Neuronal stem cell (in vitro differentiated cells): ENCODE measurements around the gene RAPGEF1.

Source experiments
- DNase-seq: peaks from one replicate; pipeline ENCODE4 v3.0.0-alpha.2; 2013; ENCODE audit warnings: low spot score
- H2AFZ ChIP-seq: one replicate; pipeline ENCODE4 v1.6.1; 2013; ENCODE audit warnings: mild to moderate bottlenecking, low read length, inconsistent platforms
- H2AK5ac ChIP-seq: 2 replicates; pipeline ENCODE4 v1.6.1; 2013; ENCODE audit warnings: low read depth, mild to moderate bottlenecking, inconsistent platforms, low read length, moderate library complexity, mixed read lengths
- H2BK120ac ChIP-seq: 2 replicates; pipeline ENCODE4 v1.6.1; 2013; ENCODE audit warnings: low read depth, mild to moderate bottlenecking, inconsistent platforms, low read length, moderate library complexity, mixed read lengths
- H2BK12ac ChIP-seq: one replicate; pipeline ENCODE4 v1.6.1; 2013; ENCODE audit warnings: low read length, inconsistent platforms
- H2BK15ac ChIP-seq: 2 replicates; pipeline ENCODE4 v1.6.1; 2013; ENCODE audit warnings: mild to moderate bottlenecking, low read length, inconsistent platforms, mixed read lengths
- H2BK5ac ChIP-seq: one replicate; pipeline ENCODE4 v1.6.1; 2013; ENCODE audit warnings: inconsistent platforms, mild to moderate bottlenecking, low read length, moderate library complexity
- H3K14ac ChIP-seq: one replicate; pipeline ENCODE4 v1.6.1; 2013; ENCODE audit warnings: low read length, inconsistent platforms
- H3K18ac ChIP-seq: 2 replicates; pipeline ENCODE4 v1.6.1; 2013; ENCODE audit warnings: low read length, inconsistent platforms
- H3K23ac ChIP-seq: 2 replicates; pipeline ENCODE4 v1.6.1; 2013; ENCODE audit warnings: low read depth, mild to moderate bottlenecking, mixed read lengths, low read length, inconsistent platforms; ENCODE audit not compliant: poor library complexity
- H3K27ac ChIP-seq: replicated peaks from 3 replicates; pipeline ENCODE4 v1.5.1; 2013; ENCODE audit warnings: low read length, inconsistent platforms
- H3K27me3 ChIP-seq, 3 experiments: 2 replicates each; pipeline ENCODE4 v1.6.1; 2013; ENCODE audit warnings: low read length in 3 of 3, mild to moderate bottlenecking in 2 of 3, inconsistent platforms in 1 of 3, low read depth in 1 of 3, mixed read lengths in 1 of 3, moderate library complexity in 1 of 3; ENCODE audit not compliant: control insufficient read depth in 3 of 3, insufficient read depth in 3 of 3
- H3K36me3 ChIP-seq, 2 donors: replicated peaks in 1 of 2; 2 replicates each; pipeline ENCODE4 v1.6.1; 2013; ENCODE audit warnings: low read length in 2 of 2; ENCODE audit not compliant: control insufficient read depth in 2 of 2, insufficient read depth in 2 of 2
- H3K4ac ChIP-seq: 2 replicates; pipeline ENCODE4 v1.6.1; 2013; ENCODE audit warnings: inconsistent platforms, mild to moderate bottlenecking, low read length, moderate library complexity
- H3K4me1 ChIP-seq, 2 donors: 1 replicate in 1 of 2; 2 replicates in 1 of 2; pipeline ENCODE4 v1.6.1; 2013; ENCODE audit warnings: low read length in 2 of 2, low read depth in 1 of 2; ENCODE audit not compliant: control insufficient read depth in 2 of 2, insufficient read depth in 1 of 2
- H3K4me2 ChIP-seq: one replicate; pipeline ENCODE4 v1.6.1; 2013; ENCODE audit warnings: mild to moderate bottlenecking, low read length, inconsistent platforms; ENCODE audit not compliant: insufficient read depth, poor library complexity, severe bottlenecking
- H3K4me3 ChIP-seq, 2 donors: 2 replicates each; pipeline ENCODE4 v1.5.1; 2013; ENCODE audit warnings: low read length in 2 of 2, mild to moderate bottlenecking in 2 of 2, inconsistent platforms in 1 of 2, moderate library complexity in 1 of 2
- H3K79me1 ChIP-seq: one replicate; pipeline ENCODE4 v1.6.1; 2013; ENCODE audit warnings: low read depth, mild to moderate bottlenecking, inconsistent platforms, low read length, moderate library complexity
- H3K9ac ChIP-seq: one replicate; pipeline ENCODE4 v1.6.1; 2013; ENCODE audit warnings: mild to moderate bottlenecking, low read depth, low read length, inconsistent platforms; ENCODE audit not compliant: poor library complexity
- H3K9me3 ChIP-seq, 2 donors: replicated peaks in 1 of 2; 2 replicates each; pipeline versions ENCODE3 to v1.6.1; 2013; ENCODE audit warnings: low read length in 2 of 2, mild to moderate bottlenecking in 2 of 2, inconsistent platforms in 1 of 2, low read depth in 1 of 2, mixed read lengths in 1 of 2, moderate library complexity in 1 of 2; ENCODE audit not compliant: control insufficient read depth in 2 of 2, insufficient read depth in 1 of 2
- H4K8ac ChIP-seq: one replicate; pipeline ENCODE4 v1.6.1; 2013; ENCODE audit warnings: low read depth, mild to moderate bottlenecking, inconsistent platforms, low read length, moderate library complexity
- H4K91ac ChIP-seq: one replicate; pipeline ENCODE4 v1.6.1; 2013; ENCODE audit warnings: low read length, low read depth, mild to moderate bottlenecking, inconsistent platforms; ENCODE audit not compliant: poor library complexity
- WGBS, 2 donors: extraction: QIAGEN DNeasy Blood & Tissue Kit; methylation state at CpG; one replicate each; pipeline ENCODE4 v1.1.7; 2013; ENCODE audit warnings: missing lambda C conversion rate in 2 of 2, mixed read lengths in 1 of 2; ENCODE audit not compliant: insufficient read length in 2 of 2, insufficient replicate concordance in 1 of 2; ENCODE audit errors: extremely low coverage in 2 of 2; 5-methylcytosine and 5-hydroxymethylcytosine counted together

Gene RAPGEF1

DNA sequence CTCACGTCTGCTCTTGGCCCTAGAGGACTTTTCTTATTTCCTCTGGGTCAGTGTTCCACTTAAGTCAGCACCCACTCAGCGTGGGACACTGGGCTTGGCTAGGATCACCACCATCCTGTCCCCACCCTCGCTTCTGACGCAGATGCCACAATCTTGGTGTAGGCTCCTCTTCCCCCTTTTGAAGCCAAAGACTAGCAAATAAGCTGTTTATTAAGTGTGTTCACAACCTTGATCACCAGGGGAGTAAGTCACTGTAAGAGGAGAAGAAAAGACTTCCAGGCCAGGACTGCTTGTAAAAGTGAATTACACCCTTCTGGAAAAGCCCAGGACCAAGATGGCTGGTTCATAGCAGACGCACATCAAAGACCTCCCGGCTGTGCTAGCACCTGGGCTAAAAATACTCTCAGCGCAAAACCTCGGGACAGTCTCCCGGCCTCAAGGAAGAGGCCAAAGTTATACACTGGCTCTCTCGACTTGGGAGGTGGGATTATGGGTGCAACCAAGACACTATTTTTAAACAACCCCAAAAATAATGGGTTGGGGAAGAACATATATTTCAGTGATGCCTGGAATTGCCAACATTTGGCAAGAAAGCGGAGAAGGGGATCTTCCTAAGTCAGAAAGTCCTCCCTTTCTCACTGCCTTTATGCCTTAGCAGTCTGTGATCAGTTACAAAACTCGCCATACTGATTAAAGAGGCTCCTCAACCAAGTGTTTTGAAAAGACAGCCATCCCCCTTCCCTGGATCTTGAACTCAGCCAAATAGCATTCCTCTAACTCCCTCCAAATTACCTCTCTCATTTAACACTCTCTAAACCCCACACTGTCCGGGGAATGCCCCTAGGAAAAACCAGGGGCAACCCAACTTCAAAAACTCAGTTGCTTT, 69.4 kb downstream of the RAPGEF1 start:
- H2BK15ac ChIP-seq, result no peak overlapping the region
- H3K36me3 ChIP-seq, result no peaks in the 10 kb centered on the region
- H2BK12ac ChIP-seq, result no peak overlapping the region
- no peak overlapping the region for H3K23ac ChIP-seq
- no peak overlapping the region for H4K8ac ChIP-seq
- H2BK5ac ChIP-seq, result no peak overlapping the region
- H3K4me2 ChIP-seq, result no peak overlapping the region
- H3K9me3 ChIP-seq, result peaks cover 0 to 3% of the 10 kb centered on the region in 2 donors
- no peak overlapping the region for H3K27ac ChIP-seq
- no peak overlapping the region for H3K4ac ChIP-seq
- no peak overlapping the region for H4K91ac ChIP-seq
- H3K14ac ChIP-seq, result no peak overlapping the region
- H3K9ac ChIP-seq, result no peak overlapping the region
- H2AK5ac ChIP-seq, result no peak overlapping the region
- H2BK120ac ChIP-seq, result no peak overlapping the region
- DNase-seq, result no peak
- no peaks in the 10 kb centered on the region for H3K27me3 ChIP-seq
- H3K4me1 ChIP-seq, result peaks cover 14 to 18% of the 10 kb centered on the region in 2 donors
- WGBS, 2 donors, result no CpG with 5 or more reads among the region's 13 CpGs
- no peak overlapping the region for H2AFZ ChIP-seq
- H3K79me1 ChIP-seq, result no peaks in the 10 kb centered on the region
- H3K18ac ChIP-seq, result no peak overlapping the region
- no peak overlapping the region for H3K4me3 ChIP-seq

DNA sequence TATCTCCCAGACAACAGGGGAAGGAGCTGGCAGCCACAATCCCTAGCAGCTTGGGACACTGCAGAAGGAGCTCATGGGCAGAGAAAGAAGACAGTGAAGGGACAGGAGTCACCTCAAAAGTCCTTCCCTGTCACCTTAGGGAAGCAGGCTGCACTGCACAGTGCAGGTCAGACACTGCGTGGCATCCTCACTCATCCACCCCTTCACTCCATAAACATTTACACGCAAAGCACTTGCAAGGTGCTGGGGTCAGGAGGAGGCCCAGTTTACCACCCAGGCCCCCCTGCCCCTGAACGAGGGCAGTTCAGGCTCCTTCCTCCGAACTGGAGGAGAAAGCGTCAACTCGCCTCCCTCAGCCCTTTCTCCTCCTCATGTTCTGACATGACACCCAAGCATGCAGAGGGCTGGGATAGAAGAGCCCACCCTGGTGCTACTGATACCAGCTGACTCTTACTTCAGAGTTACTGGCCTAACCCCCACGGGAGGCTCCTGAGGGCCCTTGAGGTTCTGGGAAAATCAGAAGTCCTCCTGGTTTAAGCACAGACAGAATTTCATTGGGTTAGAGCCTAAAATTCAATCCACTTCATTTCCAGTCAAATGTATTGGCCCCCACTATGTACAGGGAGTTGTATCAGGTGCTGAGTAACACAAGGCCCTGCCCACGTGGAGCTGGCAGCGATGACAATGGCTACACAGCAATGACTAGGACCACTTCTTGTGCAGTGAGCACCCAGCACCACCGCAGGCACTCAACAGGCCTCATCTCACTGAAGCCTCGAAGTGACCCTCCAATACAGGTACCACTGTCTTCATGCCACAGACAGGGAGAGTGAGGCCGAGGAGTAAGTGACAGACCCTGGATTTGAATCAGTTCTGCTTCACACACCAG, 70.4 kb downstream of the RAPGEF1 start:
- H2BK5ac ChIP-seq, result no peak overlapping the region
- peaks cover 3 to 4% of the 10 kb centered on the region in 2 donors for H3K9me3 ChIP-seq
- H3K4ac ChIP-seq, result no peak overlapping the region
- H3K36me3 ChIP-seq, result no peaks in the 10 kb centered on the region
- H3K14ac ChIP-seq, result no peak overlapping the region
- WGBS, 2 donors, result no CpG with 5 or more reads among the region's 12 CpGs
- no peak overlapping the region for H4K8ac ChIP-seq
- no peak overlapping the region for H3K23ac ChIP-seq
- H3K27me3 ChIP-seq, result no peaks in the 10 kb centered on the region
- no peak overlapping the region for H2AK5ac ChIP-seq
- no peak overlapping the region for H3K4me2 ChIP-seq
- H2AFZ ChIP-seq, result no peak overlapping the region
- no peak overlapping the region for H2BK15ac ChIP-seq
- no peak for DNase-seq
- H4K91ac ChIP-seq, result no peak overlapping the region
- H3K18ac ChIP-seq, result peak overlapping the region; percentile 11
- peak overlapping the region in 1 of 2 donors; percentile 60 for H3K4me3 ChIP-seq
- no peak overlapping the region for H2BK12ac ChIP-seq
- peaks cover 13 to 18% of the 10 kb centered on the region in 2 donors for H3K4me1 ChIP-seq
- H2BK120ac ChIP-seq, result no peak overlapping the region
- no peaks in the 10 kb centered on the region for H3K79me1 ChIP-seq
- no peak overlapping the region for H3K27ac ChIP-seq
- peak overlapping the region; percentile 24 for H3K9ac ChIP-seq

DNA sequence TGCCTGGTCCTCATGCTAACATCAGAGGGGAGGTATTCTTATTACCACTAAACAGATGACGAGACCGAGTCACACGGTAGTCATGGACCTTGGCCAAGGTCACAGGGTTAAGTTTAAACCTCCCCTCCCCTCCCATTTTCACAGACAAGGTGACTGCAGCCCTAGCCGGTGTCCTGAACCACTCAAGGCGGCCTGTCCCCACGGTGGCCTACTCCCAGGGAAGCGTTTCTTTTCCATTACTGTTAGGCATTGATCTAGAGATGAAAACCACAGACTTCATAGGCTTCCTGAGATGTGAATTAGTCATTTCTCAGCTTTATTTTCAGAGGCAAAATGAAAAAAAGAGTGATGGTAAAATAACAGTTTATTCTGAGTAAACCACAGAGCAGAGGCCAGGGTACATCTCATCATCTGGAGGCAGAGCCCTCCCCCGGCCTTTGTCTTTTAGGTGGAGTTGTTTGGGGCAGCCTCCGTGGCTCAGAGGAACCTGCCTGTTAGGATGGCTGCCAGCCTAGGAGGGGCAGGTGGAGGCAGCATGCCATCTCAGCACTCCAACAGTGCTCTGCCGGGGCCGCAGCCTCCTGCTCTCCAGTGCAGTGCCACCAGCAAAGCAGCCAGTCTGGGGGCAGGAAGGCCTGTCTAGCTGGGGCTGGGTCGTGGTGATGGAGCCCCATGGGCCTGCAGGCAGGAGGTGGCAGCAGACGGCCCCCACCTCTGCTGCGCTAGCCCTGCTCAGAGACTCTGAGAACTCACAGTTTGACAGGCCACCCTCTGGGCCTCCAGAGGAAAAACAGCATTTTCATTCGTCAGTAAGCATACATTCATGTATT, 71.2 kb downstream of the RAPGEF1 start:
- H2BK120ac ChIP-seq, result no peak overlapping the region
- peaks cover 13 to 18% of the 10 kb centered on the region in 2 donors for H3K4me1 ChIP-seq
- no peak overlapping the region for H3K23ac ChIP-seq
- H3K9me3 ChIP-seq, result peaks cover 5 to 13% of the 10 kb centered on the region in 2 donors
- H2AK5ac ChIP-seq, result no peak overlapping the region
- H3K36me3 ChIP-seq, result no peaks in the 10 kb centered on the region
- H3K4ac ChIP-seq, result no peak overlapping the region
- H3K4me2 ChIP-seq, result no peak overlapping the region
- WGBS, 2 donors, result no CpG with 5 or more reads among the region's 15 CpGs
- H3K27ac ChIP-seq, result no peak overlapping the region
- H3K79me1 ChIP-seq, result no peaks in the 10 kb centered on the region
- H3K9ac ChIP-seq, result no peak overlapping the region
- peak overlapping the region; percentile 51 for H2AFZ ChIP-seq
- H3K27me3 ChIP-seq, result no peaks in the 10 kb centered on the region
- no peak overlapping the region for H4K91ac ChIP-seq
- no peak overlapping the region for H3K4me3 ChIP-seq
- H3K14ac ChIP-seq, result no peak overlapping the region
- no peak overlapping the region for H4K8ac ChIP-seq
- no peak overlapping the region for H2BK15ac ChIP-seq
- H2BK5ac ChIP-seq, result no peak overlapping the region
- DNase-seq, result no peak
- no peak overlapping the region for H2BK12ac ChIP-seq
- peak overlapping the region; percentile 38 for H3K18ac ChIP-seq
